ENCODE data around the gene SFMBT2.

DNA sequence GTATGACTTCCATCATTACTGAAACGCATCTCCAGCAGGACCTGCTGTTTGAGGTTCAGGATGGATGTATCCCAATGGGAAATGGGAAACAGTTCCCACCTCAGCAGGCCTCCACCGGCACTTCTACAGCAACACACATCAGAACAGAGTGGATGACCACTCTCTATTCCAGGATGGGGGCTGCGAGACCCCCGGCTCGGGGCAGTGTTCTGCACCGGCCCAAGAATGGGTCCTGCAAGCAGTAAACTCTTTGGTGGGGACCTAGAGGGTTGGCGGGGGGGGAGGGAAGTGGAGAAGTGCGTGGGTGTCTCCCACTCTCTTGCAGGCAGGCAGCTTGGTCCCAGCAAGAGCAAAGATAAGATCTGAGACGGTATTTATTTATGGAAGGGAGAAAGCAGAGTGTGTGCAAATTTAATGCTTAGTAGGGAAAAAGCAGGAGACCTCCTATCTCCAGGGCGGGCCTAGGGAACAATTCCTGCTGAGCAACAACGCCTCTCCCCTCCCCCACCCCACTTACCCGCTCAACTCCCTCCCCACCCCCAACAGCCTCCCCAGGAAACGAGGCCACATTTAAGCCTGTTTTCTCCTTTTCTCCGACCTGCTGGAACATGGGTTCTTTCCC lies 4.0 kb downstream of the SFMBT2 start:
- TF ChIP-seq, protein P1, sequence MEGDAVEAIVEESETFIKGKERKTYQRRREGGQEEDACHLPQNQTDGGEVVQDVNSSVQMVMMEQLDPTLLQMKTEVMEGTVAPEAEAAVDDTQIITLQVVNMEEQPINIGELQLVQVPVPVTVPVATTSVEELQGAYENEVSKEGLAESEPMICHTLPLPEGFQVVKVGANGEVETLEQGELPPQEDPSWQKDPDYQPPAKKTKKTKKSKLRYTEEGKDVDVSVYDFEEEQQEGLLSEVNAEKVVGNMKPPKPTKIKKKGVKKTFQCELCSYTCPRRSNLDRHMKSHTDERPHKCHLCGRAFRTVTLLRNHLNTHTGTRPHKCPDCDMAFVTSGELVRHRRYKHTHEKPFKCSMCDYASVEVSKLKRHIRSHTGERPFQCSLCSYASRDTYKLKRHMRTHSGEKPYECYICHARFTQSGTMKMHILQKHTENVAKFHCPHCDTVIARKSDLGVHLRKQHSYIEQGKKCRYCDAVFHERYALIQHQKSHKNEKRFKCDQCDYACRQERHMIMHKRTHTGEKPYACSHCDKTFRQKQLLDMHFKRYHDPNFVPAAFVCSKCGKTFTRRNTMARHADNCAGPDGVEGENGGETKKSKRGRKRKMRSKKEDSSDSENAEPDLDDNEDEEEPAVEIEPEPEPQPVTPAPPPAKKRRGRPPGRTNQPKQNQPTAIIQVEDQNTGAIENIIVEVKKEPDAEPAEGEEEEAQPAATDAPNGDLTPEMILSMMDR (IDR thresholded peaks at IDR 0.05; ENCODE audit: low read depth, low read length) = no peak
- no peak for TF ChIP-seq EZH2phosphoT487 (IDR thresholded peaks at IDR 0.05; ENCODE audit: low read depth)
